Lower lobe of right lung (tissue), 2 donors: ENCODE measurements around the gene CACNA1D. TPM values are rescaled to one million over a fixed set of nuclear protein-coding genes. Genes with fewer than 3 reads are reported as not detected.
A peak's percentile ranks its signal among the peaks of the same experiment; 100 is the strongest.

Experiments
- ATAC-seq, 2 donors: fragments of 200-7000 bp; cut with Tn5 transposase; one replicate each; pipeline ENCODE4 v1.9.1; 2020 to 2022; ENCODE audit warnings: mild to moderate bottlenecking in 2 of 2, moderate library complexity in 2 of 2
- DNase-seq: peaks from one replicate; pipeline ENCODE4 v3.0.0-alpha.2; 2020
- H3K27ac ChIP-seq: fragments of 200-600 bp; one replicate; pipeline ENCODE4 v1.8.0; 2022
- H3K27me3 ChIP-seq: fragments of 200-600 bp; one replicate; pipeline ENCODE4 v1.8.0; 2022; ENCODE audit warnings: low read depth
- H3K36me3 ChIP-seq: fragments of 200-600 bp; one replicate; pipeline ENCODE4 v1.8.0; 2022; ENCODE audit warnings: mild to moderate bottlenecking
- H3K4me1 ChIP-seq: fragments of 200-600 bp; one replicate; pipeline ENCODE4 v1.8.0; 2022
- H3K4me3 ChIP-seq: fragments of 200-600 bp; one replicate; pipeline ENCODE4 v1.8.0; 2022; ENCODE audit warnings: mild to moderate bottlenecking
- H3K9me3 ChIP-seq: fragments of 200-600 bp; one replicate; pipeline ENCODE4 v1.8.0; 2022
- intact Hi-C: fragments of 100-400 bp; cut with DNase I; formaldehyde crosslinking; loops from one replicate; pipeline ENCODE4 v1.11.0; 2022
- total RNA-seq: library from RNA; stranded (reverse); fragmentation: NEBNext Ultra II Directional; extraction: Animal tissue kit (Norgen Biotek cat#: 25700); gene quantifications from one replicate; pipeline ENCODE4 v1.2.1, GENCODE V29; 2021
- TF ChIP-seq, protein P1 (sequence below): fragments of 200-600 bp; IDR thresholded peaks from one replicate; pipeline ENCODE4 v1.8.0; 2022; ENCODE audit warnings: antibody characterized with exemption, mild to moderate bottlenecking
- donor health status: DM: no; HTN: yes; CAD: no; lungs with severe emphysema.

The CACNA1D gene
- total RNA-seq, 1 donor from 2014 or later, result 33.6 TPM

DNA sequence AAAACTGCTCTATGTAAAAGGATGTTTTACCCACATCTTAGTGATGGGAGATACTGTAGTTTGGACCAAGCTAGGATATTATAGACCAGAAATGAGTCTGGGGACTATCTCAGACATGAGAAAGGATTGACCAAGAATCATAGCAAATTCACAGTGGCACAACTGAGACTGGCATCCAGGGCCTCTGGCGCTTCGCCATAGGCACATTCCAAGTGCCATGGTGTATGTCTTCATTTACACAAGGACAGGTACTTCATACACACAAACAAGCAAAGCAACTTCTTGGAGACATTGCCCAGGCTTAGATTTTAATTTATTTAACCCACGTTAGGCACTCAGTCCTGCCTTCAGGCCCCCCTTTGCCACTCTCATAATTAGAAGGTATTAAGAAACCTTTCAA lies 28.9 kb downstream of the CACNA1D start:
- Histone ChIP-seq H3K36me3 (no peaks in the 10 kb centered on the region), H3K4me1 (peaks cover 29% of the 10 kb centered on the region), H3K4me3 (no peak overlapping the region), H3K27me3 (no peaks in the 10 kb centered on the region), H3K9me3 (no peaks in the 10 kb centered on the region), H3K27ac (no peak overlapping the region)
- no peak for DNase-seq
- no peak for ATAC-seq
- TF ChIP-seq, protein P1, sequence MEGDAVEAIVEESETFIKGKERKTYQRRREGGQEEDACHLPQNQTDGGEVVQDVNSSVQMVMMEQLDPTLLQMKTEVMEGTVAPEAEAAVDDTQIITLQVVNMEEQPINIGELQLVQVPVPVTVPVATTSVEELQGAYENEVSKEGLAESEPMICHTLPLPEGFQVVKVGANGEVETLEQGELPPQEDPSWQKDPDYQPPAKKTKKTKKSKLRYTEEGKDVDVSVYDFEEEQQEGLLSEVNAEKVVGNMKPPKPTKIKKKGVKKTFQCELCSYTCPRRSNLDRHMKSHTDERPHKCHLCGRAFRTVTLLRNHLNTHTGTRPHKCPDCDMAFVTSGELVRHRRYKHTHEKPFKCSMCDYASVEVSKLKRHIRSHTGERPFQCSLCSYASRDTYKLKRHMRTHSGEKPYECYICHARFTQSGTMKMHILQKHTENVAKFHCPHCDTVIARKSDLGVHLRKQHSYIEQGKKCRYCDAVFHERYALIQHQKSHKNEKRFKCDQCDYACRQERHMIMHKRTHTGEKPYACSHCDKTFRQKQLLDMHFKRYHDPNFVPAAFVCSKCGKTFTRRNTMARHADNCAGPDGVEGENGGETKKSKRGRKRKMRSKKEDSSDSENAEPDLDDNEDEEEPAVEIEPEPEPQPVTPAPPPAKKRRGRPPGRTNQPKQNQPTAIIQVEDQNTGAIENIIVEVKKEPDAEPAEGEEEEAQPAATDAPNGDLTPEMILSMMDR, result no peak
- intact Hi-C loops, result no loop called here

DNA sequence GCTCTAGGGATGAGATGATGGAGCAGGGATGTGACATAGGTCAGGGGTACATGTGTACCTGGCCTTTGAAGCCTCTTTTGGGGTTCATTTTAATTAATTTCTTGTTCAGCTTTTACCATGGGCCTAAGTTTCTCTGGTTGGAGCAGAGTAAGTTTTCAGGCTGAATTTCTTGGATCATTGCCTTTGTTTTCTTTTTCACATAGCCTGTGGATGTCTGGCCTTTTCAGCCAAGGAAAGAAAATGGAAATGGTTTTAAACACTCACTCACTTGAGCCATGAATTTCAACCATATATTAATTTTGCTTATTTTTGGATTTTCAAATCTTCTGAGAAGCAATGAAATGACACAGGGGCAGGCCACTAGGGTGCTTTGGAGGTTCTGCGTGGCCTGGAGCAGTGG lies 30.2 kb downstream of the CACNA1D start:
- H3K36me3 ChIP-seq, result no peaks in the 10 kb centered on the region
- intact Hi-C loops, result no loop called here
- DNase-seq, result no peak
- H3K4me1 ChIP-seq, result peaks cover 17% of the 10 kb centered on the region
- no peak overlapping the region for H3K4me3 ChIP-seq
- TF ChIP-seq, protein P1, result no peak
- no peaks in the 10 kb centered on the region for H3K9me3 ChIP-seq
- H3K27ac ChIP-seq, result peak overlapping the region; percentile 25
- no peaks in the 10 kb centered on the region for H3K27me3 ChIP-seq
- ATAC-seq, result no peak

DNA sequence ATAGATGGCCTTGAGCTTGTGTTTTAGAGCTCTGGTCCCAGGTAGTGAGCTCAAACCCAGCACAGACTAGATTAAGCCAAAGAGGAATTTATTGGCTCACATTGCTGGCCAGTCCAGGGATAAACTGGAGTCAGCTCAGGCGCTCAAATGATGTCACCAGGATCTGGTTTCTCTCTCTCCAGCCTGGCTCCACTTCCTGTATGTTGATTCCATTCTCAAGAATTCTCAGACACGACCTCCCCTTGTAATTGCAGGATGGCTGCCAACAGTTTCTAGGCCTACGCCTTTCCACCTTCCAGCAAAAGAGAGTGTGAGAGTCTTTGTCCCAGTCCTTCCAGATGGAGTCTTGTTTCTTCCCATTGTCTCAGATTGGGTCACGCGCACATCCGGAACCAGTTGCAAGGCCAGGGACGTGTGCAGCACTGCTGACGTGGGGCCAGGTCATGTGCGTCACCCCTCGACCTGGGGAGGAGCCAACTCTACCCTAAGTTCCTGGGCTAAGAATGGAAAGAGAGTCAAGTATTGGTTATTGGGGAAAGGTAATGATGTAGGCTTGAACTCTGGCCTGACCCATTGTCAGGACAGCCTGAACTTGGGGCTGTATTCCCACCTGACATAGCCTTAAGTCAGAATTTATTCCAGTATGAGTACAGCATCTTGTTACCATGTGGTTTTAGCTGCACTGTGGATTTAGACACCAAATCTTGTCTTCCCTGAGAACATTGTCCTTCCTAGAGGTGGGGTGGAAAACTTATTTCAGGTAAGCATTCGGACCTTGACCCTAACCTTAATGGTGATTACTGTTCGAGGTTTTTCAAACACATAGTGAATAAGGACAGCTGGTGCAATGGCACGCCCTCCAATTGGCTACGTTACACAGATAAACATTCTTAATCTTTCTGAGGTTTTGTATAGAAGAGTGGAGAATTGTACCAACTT lies 31.6 kb downstream of the CACNA1D start:
- ATAC-seq, result peak in 1 of 2 donors; percentile 37
- intact Hi-C loops, result no loop called here
- no peak overlapping the region for H3K27ac ChIP-seq

DNA sequence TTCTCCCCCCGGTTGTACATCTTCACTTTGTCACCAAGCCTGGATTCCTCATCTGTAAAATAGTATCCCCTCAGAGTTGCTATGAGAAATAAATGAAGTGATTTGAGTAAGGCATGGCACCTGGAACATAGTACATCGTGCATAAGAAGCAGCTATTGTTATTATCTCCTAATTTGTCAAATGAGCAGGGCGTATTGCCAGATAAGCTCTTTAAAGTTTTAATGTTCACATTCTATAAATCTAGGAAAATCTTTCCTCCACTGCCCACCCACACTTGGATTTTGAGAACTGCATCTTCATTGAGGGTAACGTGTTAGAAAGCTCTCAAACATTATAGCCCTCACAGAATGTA lies 32.3 kb downstream of the CACNA1D start:
- H3K36me3 ChIP-seq, result no peaks in the 10 kb centered on the region
- DNase-seq, result no peak
- no peaks in the 10 kb centered on the region for H3K27me3 ChIP-seq
- H3K4me1 ChIP-seq, result peaks cover 17% of the 10 kb centered on the region
- H3K4me3 ChIP-seq, result no peak overlapping the region
- H3K9me3 ChIP-seq, result no peaks in the 10 kb centered on the region
- no peak for ATAC-seq
- TF ChIP-seq, protein P1, result no peak
- H3K27ac ChIP-seq, result no peak overlapping the region
- intact Hi-C loops, result no loop called here

More for the DNA sequence above, 31.6 kb downstream of the CACNA1D start:
- no peaks in the 10 kb centered on the region for H3K27me3 ChIP-seq
- no peak overlapping the region for H3K4me3 ChIP-seq
- H3K4me1 ChIP-seq, result peaks cover 17% of the 10 kb centered on the region
- no peaks in the 10 kb centered on the region for H3K9me3 ChIP-seq
- TF ChIP-seq, protein P1, result no peak
- no peak for DNase-seq
- no peaks in the 10 kb centered on the region for H3K36me3 ChIP-seq

DNA sequence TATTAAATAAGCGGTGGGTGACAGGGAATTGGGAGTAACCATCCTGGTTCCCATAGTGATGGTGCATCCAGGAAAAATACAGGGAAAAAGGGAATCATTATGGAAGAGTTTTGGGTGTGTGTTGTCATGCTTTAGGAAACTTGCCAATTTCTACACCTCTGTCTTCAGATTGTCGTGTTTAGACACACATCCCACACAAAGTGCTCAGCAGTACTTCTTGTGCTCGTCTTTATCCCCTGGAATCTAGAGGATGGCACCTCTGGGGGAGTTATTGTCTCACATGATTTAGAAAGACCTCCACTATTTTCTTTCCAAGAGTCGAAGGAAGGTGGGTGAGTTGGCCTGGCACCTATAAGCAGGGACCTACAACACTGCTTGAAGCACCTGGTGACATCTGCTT lies 35.8 kb downstream of the CACNA1D start:
- H3K27me3 ChIP-seq, result peaks cover 4% of the 10 kb centered on the region
- DNase-seq, result no peak
- H3K27ac ChIP-seq, result no peak overlapping the region
- ATAC-seq, result no peak
- intact Hi-C loops, result no loop called here
- H3K4me1 ChIP-seq, result peaks cover 2% of the 10 kb centered on the region
- no peak overlapping the region for H3K4me3 ChIP-seq
- no peaks in the 10 kb centered on the region for H3K36me3 ChIP-seq
- H3K9me3 ChIP-seq, result no peaks in the 10 kb centered on the region
- TF ChIP-seq, protein P1, result no peak
